ENCODE data around the gene MAML2. TPM values are rescaled to one million over a fixed set of nuclear protein-coding genes. Genes with fewer than 3 reads are reported as not detected.
A peak's percentile ranks its signal among the peaks of the same experiment; 100 is the strongest.

The MAML2 gene
- total RNA-seq, 1 experiment from 2014 or later = 2.9 TPM

GRCh38 chr11:96013461-96014213 lies 329.4 kb downstream of the MAML2 start:
- TF ChIP-seq, protein P1, sequence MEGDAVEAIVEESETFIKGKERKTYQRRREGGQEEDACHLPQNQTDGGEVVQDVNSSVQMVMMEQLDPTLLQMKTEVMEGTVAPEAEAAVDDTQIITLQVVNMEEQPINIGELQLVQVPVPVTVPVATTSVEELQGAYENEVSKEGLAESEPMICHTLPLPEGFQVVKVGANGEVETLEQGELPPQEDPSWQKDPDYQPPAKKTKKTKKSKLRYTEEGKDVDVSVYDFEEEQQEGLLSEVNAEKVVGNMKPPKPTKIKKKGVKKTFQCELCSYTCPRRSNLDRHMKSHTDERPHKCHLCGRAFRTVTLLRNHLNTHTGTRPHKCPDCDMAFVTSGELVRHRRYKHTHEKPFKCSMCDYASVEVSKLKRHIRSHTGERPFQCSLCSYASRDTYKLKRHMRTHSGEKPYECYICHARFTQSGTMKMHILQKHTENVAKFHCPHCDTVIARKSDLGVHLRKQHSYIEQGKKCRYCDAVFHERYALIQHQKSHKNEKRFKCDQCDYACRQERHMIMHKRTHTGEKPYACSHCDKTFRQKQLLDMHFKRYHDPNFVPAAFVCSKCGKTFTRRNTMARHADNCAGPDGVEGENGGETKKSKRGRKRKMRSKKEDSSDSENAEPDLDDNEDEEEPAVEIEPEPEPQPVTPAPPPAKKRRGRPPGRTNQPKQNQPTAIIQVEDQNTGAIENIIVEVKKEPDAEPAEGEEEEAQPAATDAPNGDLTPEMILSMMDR (IDR thresholded peaks at IDR 0.05) = no peak
- TF ChIP-seq SIN3A (IDR thresholded peaks at IDR 0.05; ENCODE audit: borderline replicate concordance, insufficient read depth, low read depth, low read length) (no peak), TCF7L2 (IDR thresholded peaks at IDR 0.05; ENCODE audit: low read depth, low read length) (no peak), POLR2AphosphoS5 (IDR thresholded peaks at IDR 0.05; ENCODE audit: low read depth, low read length) (no peak)
- TF ChIP-seq, protein P2, sequence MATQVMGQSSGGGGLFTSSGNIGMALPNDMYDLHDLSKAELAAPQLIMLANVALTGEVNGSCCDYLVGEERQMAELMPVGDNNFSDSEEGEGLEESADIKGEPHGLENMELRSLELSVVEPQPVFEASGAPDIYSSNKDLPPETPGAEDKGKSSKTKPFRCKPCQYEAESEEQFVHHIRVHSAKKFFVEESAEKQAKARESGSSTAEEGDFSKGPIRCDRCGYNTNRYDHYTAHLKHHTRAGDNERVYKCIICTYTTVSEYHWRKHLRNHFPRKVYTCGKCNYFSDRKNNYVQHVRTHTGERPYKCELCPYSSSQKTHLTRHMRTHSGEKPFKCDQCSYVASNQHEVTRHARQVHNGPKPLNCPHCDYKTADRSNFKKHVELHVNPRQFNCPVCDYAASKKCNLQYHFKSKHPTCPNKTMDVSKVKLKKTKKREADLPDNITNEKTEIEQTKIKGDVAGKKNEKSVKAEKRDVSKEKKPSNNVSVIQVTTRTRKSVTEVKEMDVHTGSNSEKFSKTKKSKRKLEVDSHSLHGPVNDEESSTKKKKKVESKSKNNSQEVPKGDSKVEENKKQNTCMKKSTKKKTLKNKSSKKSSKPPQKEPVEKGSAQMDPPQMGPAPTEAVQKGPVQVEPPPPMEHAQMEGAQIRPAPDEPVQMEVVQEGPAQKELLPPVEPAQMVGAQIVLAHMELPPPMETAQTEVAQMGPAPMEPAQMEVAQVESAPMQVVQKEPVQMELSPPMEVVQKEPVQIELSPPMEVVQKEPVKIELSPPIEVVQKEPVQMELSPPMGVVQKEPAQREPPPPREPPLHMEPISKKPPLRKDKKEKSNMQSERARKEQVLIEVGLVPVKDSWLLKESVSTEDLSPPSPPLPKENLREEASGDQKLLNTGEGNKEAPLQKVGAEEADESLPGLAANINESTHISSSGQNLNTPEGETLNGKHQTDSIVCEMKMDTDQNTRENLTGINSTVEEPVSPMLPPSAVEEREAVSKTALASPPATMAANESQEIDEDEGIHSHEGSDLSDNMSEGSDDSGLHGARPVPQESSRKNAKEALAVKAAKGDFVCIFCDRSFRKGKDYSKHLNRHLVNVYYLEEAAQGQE (IDR thresholded peaks at IDR 0.05; ENCODE audit: insufficient read depth in 1 of 2, low read depth in 2 of 2, low read length in 1 of 2) = no peak
- ChIA-PET POLR2A (no interaction called here), CTCF (interaction anchor here (0.6 kb wide), 1 partner anchor 20 kb away, joined by 3 read pairs; no protein-coding TSS in a partner anchor)
- Histone ChIP-seq H3K4me3 (ENCODE audit: low read depth in 2 of 2, low read length in 2 of 2) (no peak overlapping the region), H3K27me3 (ENCODE audit: control insufficient read depth, insufficient read depth, low read length) (no peaks in the 10 kb centered on the region), H3K36me3 (ENCODE audit: control insufficient read depth, insufficient read depth, low read length) (no peaks in the 10 kb centered on the region), H3K4me1 (ENCODE audit: control insufficient read depth, insufficient read depth, low read length) (0 out of 2 replicates have a peak, but pooled peaks cover 6% of the 10 kb centered on the region), H3K9me3 (ENCODE audit: control insufficient read depth, insufficient read depth, low read depth, low read length) (no peaks in the 10 kb centered on the region), H3K27ac (ENCODE audit: low read length) (no peak overlapping the region)
- no peak for DNase-seq (ENCODE audit: low read depth, low spot score)
- in situ Hi-C loops (cut with HindIII; ENCODE audit: low pct_unique_long_range_greater_than_20kb, low sequenced_read_pairs) (no loop called here), intact Hi-C loops (cut with micrococcal nuclease; ENCODE audit: unreplicated experiment) (no loop called here)
- ATAC-seq = no peak
- no TSS peak for BruUV-seq (replicated peaks)

GRCh38 chr11:96012086-96012824 lies 330.7 kb downstream of the MAML2 start:
- POLR2A ChIA-PET = no interaction called here
- intact Hi-C loops (cut with micrococcal nuclease; ENCODE audit: unreplicated experiment) = no loop called here
- H3K27me3 ChIP-seq (ENCODE audit: control insufficient read depth, insufficient read depth, low read length) = no peaks in the 10 kb centered on the region
- BruUV-seq (replicated peaks) = no TSS peak
- no peaks in the 10 kb centered on the region for H3K9me3 ChIP-seq (ENCODE audit: control insufficient read depth, insufficient read depth, low read depth, low read length)
- in situ Hi-C loops (cut with HindIII; ENCODE audit: low pct_unique_long_range_greater_than_20kb, low sequenced_read_pairs) = no loop called here
- H3K36me3 ChIP-seq (ENCODE audit: control insufficient read depth, insufficient read depth, low read length) = no peaks in the 10 kb centered on the region
- peak overlapping the region in 1 of 2 experiments; percentile 28; a peak in 2 of 4 replicates for H3K4me3 ChIP-seq (ENCODE audit: low read depth in 2 of 2, low read length in 2 of 2)
- CTCF ChIA-PET = no interaction called here
- ATAC-seq = peak; percentile 90
- no peak overlapping the region for H3K27ac ChIP-seq (ENCODE audit: low read length)
- no peak for TF ChIP-seq TCF7L2 (IDR thresholded peaks at IDR 0.05; ENCODE audit: low read depth, low read length)
- TF ChIP-seq, protein P1 (IDR thresholded peaks at IDR 0.05) = peak; percentile 84
- no peak for TF ChIP-seq POLR2AphosphoS5 (IDR thresholded peaks at IDR 0.05; ENCODE audit: low read depth, low read length)
- TF ChIP-seq, protein P2 (IDR thresholded peaks at IDR 0.05; ENCODE audit: insufficient read depth in 1 of 2, low read depth in 2 of 2, low read length in 1 of 2) = no peak
- 0 out of 2 replicates have a peak, but pooled peaks cover 9% of the 10 kb centered on the region for H3K4me1 ChIP-seq (ENCODE audit: control insufficient read depth, insufficient read depth, low read length)
- peak; percentile 39 for DNase-seq (ENCODE audit: low read depth, low spot score)

Measured in Panc1 (cell line).